Measurements from ENCODE around the gene TANGO6. TPM values are rescaled to one million over a fixed set of nuclear protein-coding genes. Genes with fewer than 3 reads are reported as not detected.

The TANGO6 gene
- total RNA-seq, 1 donor from 2014 or later, result 12.5 TPM

DNA sequence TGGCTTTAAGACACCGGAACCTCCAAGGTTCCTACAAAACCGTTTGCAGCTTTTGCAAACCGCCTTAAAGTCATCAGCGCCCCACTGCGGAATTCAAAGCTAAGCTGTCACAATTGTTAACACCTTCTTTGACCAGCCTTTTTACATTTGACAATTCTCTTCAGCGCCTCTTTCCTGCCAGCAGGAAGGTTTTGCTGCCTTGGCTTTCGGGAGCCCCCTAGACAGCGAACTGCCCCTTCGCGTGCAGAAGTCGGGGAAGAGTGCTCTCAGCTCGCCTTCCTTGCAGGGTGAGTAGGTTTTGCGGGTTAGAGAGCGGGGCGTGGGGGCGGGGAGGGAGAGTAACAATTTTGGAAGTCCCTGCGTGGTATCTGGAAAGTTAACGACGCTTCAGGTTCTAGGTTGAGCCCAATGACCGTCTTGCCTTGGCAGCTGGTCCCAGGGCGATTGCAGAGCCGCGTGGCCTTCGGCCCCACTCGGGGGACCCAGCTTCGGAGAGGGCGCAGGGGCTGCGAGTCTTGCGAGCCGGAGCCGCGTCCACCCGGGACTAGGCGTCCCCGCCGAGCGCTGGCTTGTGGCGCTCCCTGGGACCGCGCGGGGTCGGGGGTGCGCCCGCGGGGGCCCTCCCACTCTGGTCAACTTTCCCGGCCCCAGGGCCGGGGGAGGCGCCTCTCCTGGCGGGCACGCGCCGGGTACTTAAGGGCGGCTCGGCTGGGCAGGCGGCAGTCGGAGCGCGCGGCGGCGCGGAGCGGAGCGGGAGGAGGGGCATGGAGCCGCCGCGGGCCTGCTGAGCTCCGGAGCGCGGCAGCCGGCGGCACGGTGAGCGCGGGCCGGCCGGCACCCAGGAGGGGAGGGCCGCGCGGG lies 262.4 kb downstream of the TANGO6 start, which contains the start of gene HAS3:
TSS of gene HAS3 (plus strand) at position 153 of the 861 bp plus-strand sequence. CDS start 3,743 bp downstream, outside the sequence.
- H3K9ac ChIP-seq (ENCODE audit: low read depth in 1 of 3, low read length in 3 of 3), result peak within 1 kb of the TSS in 2 of 3 donors; percentile 40 to 76
- H3K27me3 ChIP-seq (ENCODE audit: control insufficient read depth in 3 of 3, insufficient read depth in 3 of 3, low read length in 3 of 3), result peaks cover 3 to 17% (median 4%) of the 10 kb centered on the region in 3 donors
- peaks cover 5 to 15% (median 13%) of the 10 kb centered on the region in 3 donors for H3K36me3 ChIP-seq (ENCODE audit: control insufficient read depth in 3 of 3, insufficient read depth in 3 of 3, low read length in 3 of 3)
- no peaks in the 10 kb centered on the region for H3K9me3 ChIP-seq (ENCODE audit: control insufficient read depth in 3 of 3, low read length in 3 of 3)
- H3K4me3 ChIP-seq (ENCODE audit: low read length in 3 of 3), result peak within 1 kb of the TSS; percentile 69 to 74 (median 70)
- peaks cover 25 to 34% (median 25%) of the 10 kb centered on the region in 3 donors for H3K4me1 ChIP-seq (ENCODE audit: control insufficient read depth in 3 of 3, insufficient read depth in 3 of 3, low read length in 3 of 3)
- H3K27ac ChIP-seq (ENCODE audit: low read depth, low read length), result no peak within 1 kb of the TSS

DNA sequence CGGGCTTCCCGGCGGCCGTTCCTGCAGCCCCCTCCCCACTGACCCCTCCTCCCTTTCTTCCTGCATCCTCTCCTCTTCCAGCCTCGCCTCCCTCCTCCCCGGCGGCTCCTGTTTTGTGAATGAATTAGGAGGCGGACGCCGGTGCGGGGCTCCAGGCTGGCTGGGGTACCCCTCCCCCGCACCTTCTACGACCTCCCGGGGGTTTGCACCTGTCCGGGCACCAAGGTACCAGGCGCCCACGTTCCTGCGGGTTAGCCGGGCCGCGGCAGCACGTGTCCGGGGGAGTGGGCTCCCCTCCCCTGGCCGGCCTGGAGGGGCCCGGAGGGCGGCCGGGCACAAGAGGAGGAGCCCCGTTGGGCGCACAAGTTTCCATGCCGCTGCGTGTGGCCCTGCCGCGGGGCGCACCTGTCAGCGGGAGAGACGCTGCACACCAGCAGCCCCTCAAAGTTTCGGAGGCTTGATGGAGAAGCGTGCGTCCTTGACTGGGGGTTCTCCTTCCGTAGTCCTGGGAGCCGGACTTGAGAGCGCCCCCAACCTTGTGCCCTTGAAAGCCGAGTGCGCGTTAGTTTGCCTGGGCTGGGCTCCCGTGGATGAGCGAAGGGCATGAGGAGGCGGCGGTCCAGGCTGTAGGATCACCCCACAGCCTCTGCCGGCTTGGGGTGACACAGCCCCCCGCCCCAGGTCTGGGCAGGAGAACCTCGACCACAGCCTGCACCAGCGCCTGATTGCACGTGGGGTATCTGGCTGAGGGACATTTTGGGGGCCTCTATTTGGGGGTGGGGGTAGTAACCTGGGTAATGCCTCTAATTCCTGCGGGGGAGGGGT lies 263.4 kb downstream of the TANGO6 start:
- H3K9ac ChIP-seq (ENCODE audit: low read depth in 1 of 3, low read length in 3 of 3), result peak overlapping the region; percentile 33 to 70 (median 38)
- no peak overlapping the region for H3K27ac ChIP-seq (ENCODE audit: low read depth, low read length)
- no peaks in the 10 kb centered on the region for H3K9me3 ChIP-seq (ENCODE audit: control insufficient read depth in 3 of 3, low read length in 3 of 3)
- peaks cover 25 to 35% (median 26%) of the 10 kb centered on the region in 3 donors for H3K4me1 ChIP-seq (ENCODE audit: control insufficient read depth in 3 of 3, insufficient read depth in 3 of 3, low read length in 3 of 3)
- H3K27me3 ChIP-seq (ENCODE audit: control insufficient read depth in 3 of 3, insufficient read depth in 3 of 3, low read length in 3 of 3), result peaks cover 3 to 17% (median 4%) of the 10 kb centered on the region in 3 donors
- peaks cover 5 to 15% (median 13%) of the 10 kb centered on the region in 3 donors for H3K36me3 ChIP-seq (ENCODE audit: control insufficient read depth in 3 of 3, insufficient read depth in 3 of 3, low read length in 3 of 3)
- peak overlapping the region; percentile 59 to 74 (median 62) for H3K4me3 ChIP-seq (ENCODE audit: low read length in 3 of 3)

DNA sequence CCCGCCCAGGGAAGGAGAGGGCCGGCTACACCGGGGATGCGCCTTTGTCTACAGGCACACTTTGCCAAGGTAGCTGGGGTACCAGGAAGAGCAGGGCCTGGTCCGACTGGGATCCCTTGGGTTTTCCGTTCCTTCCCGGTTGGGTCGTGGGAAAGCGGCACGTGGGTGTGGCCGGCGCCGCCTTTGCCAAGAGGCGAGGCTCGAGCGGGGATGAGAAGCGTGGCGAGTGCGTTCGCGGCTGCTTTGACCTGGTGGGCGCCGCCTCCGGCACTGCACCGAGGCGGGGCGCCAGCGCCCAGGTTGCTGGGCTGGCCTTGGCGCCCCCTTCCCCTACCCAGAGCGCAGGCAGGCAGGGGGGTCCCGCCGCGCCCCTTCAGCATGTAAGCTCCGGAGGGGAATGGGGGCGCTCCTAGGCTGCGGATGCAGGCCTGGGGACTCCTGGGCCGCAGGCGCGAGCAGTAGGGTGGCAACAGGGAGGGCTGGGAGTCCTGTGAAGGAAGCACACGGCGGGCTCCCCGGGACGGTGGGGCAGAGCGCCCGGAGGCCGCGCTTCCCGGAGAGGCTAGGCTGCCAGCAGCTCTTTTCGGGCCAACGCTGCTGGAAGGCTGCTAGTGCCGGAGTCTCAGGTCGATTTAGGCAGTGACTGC lies 264.1 kb downstream of the TANGO6 start:
- Histone ChIP-seq H3K27me3 (ENCODE audit: control insufficient read depth in 3 of 3, insufficient read depth in 3 of 3, low read length in 3 of 3) (peaks cover 3 to 17% (median 4%) of the 10 kb centered on the region in 3 donors), H3K9ac (ENCODE audit: low read depth in 1 of 3, low read length in 3 of 3) (peak overlapping the region in 2 of 3 donors; percentile 38 to 70), H3K4me1 (ENCODE audit: control insufficient read depth in 3 of 3, insufficient read depth in 3 of 3, low read length in 3 of 3) (peaks cover 25 to 41% (median 32%) of the 10 kb centered on the region in 3 donors), H3K9me3 (ENCODE audit: control insufficient read depth in 3 of 3, low read length in 3 of 3) (no peaks in the 10 kb centered on the region), H3K4me3 (ENCODE audit: low read length in 3 of 3) (peak overlapping the region; percentile 59 to 74 (median 62)), H3K27ac (ENCODE audit: low read depth, low read length) (no peak overlapping the region), H3K36me3 (ENCODE audit: control insufficient read depth in 3 of 3, insufficient read depth in 3 of 3, low read length in 3 of 3) (peaks cover 5 to 16% (median 15%) of the 10 kb centered on the region in 3 donors)

DNA sequence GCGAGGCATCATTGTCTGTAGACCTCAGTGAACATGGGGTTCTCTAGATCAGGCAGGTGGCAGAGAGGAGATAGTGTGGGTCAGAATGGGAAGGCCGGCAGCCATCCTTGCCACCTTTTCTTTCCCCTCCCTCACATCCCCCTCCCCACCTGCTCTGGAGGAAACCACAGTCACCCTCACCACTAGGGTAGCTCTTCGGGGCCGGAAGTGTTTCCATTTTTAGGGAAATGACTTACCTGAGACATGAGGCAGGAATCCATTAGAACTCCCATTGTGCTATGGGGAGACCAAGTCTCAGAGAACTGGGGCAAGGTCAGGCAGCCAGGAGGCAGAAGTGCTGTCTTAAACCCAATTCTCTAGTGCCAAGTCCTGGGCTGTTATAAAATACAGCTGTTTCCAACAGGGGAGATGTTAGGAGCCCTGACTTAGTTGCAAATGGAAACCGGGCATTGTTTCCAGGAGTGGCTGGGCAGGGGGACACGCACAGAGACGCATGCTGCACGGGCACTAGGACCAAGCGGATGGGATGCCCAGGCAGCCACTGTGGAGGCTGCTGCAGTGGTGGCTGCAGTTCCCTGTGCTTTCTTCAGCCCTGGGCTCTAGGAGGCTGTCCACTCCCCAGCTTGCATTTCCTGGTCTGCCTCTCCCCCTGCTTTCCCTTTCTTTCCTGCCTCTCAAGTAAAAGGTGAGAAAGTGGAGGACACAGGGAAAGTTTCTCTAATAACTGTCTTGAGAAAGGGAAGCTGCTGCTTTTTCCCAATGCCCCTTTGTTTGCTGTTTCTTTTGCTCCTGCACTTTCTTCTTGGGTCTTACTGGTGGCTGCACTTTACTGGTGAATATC lies 265.0 kb downstream of the TANGO6 start:
- no peaks in the 10 kb centered on the region for H3K9me3 ChIP-seq (ENCODE audit: control insufficient read depth in 3 of 3, low read length in 3 of 3)
- H3K27ac ChIP-seq (ENCODE audit: low read depth, low read length), result no peak overlapping the region
- peak overlapping the region; percentile 59 to 74 (median 62) for H3K4me3 ChIP-seq (ENCODE audit: low read length in 3 of 3)
- peaks cover 25 to 41% (median 37%) of the 10 kb centered on the region in 3 donors for H3K4me1 ChIP-seq (ENCODE audit: control insufficient read depth in 3 of 3, insufficient read depth in 3 of 3, low read length in 3 of 3)
- H3K36me3 ChIP-seq (ENCODE audit: control insufficient read depth in 3 of 3, insufficient read depth in 3 of 3, low read length in 3 of 3), result peaks cover 6 to 19% (median 15%) of the 10 kb centered on the region in 3 donors
- peak overlapping the region in 2 of 3 donors; percentile 20 to 70 for H3K9ac ChIP-seq (ENCODE audit: low read depth in 1 of 3, low read length in 3 of 3)
- peaks cover 3 to 17% (median 4%) of the 10 kb centered on the region in 3 donors for H3K27me3 ChIP-seq (ENCODE audit: control insufficient read depth in 3 of 3, insufficient read depth in 3 of 3, low read length in 3 of 3)

DNA sequence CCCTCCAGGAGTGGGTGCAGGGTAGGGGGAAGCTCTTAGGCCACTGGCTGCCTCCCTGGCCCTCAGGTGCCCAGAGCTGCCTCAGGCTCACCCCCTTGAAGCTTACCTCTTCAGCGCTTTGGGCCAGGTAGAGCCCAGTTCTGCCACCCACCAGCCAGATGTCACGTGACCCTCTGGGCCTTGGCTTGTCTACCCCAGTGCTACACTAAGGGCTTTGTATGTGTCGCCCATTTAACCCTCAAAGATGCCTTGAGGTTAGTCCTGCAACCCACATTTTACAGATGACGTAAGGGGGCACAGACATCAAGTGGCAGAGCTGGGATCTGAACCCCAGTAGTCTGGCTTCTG lies 265.5 kb downstream of the TANGO6 start:
- Histone ChIP-seq H3K4me1 (ENCODE audit: control insufficient read depth in 3 of 3, insufficient read depth in 3 of 3, low read length in 3 of 3) (peaks cover 25 to 41% (median 37%) of the 10 kb centered on the region in 3 donors), H3K9me3 (ENCODE audit: control insufficient read depth in 3 of 3, low read length in 3 of 3) (no peaks in the 10 kb centered on the region), H3K27me3 (ENCODE audit: control insufficient read depth in 3 of 3, insufficient read depth in 3 of 3, low read length in 3 of 3) (peaks cover 3 to 17% (median 4%) of the 10 kb centered on the region in 3 donors), H3K27ac (ENCODE audit: low read depth, low read length) (no peak overlapping the region), H3K4me3 (ENCODE audit: low read length in 3 of 3) (no peak overlapping the region), H3K36me3 (ENCODE audit: control insufficient read depth in 3 of 3, insufficient read depth in 3 of 3, low read length in 3 of 3) (peaks cover 9 to 25% (median 20%) of the 10 kb centered on the region in 3 donors), H3K9ac (ENCODE audit: low read depth in 1 of 3, low read length in 3 of 3) (no peak overlapping the region)

DNA sequence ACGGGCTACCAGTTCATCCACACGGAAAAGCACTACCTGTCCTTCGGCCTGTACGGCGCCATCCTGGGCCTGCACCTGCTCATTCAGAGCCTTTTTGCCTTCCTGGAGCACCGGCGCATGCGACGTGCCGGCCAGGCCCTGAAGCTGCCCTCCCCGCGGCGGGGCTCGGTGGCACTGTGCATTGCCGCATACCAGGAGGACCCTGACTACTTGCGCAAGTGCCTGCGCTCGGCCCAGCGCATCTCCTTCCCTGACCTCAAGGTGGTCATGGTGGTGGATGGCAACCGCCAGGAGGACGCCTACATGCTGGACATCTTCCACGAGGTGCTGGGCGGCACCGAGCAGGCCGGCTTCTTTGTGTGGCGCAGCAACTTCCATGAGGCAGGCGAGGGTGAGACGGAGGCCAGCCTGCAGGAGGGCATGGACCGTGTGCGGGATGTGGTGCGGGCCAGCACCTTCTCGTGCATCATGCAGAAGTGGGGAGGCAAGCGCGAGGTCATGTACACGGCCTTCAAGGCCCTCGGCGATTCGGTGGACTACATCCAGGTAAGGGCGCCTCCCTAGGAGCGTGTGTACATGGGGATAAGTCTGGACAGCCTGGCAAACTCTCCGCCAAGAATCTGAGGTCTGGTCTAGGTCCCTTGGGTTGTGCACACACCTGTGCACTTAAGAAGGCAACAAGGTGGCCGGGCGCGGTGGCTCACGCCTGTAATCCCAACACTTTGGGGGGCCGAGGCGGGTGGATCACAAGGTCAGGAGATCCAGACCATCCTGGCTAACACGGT lies 266.3 kb downstream of the TANGO6 start:
- Histone ChIP-seq H3K36me3 (ENCODE audit: control insufficient read depth in 3 of 3, insufficient read depth in 3 of 3, low read length in 3 of 3) (peaks cover 15 to 33% (median 27%) of the 10 kb centered on the region in 3 donors), H3K9ac (ENCODE audit: low read depth in 1 of 3, low read length in 3 of 3) (no peak overlapping the region), H3K27me3 (ENCODE audit: control insufficient read depth in 3 of 3, insufficient read depth in 3 of 3, low read length in 3 of 3) (peaks cover 3 to 17% (median 4%) of the 10 kb centered on the region in 3 donors), H3K9me3 (ENCODE audit: control insufficient read depth in 3 of 3, low read length in 3 of 3) (no peaks in the 10 kb centered on the region), H3K4me3 (ENCODE audit: low read length in 3 of 3) (no peak overlapping the region), H3K4me1 (ENCODE audit: control insufficient read depth in 3 of 3, insufficient read depth in 3 of 3, low read length in 3 of 3) (peaks cover 25 to 41% (median 39%) of the 10 kb centered on the region in 3 donors), H3K27ac (ENCODE audit: low read depth, low read length) (no peak overlapping the region)

DNA sequence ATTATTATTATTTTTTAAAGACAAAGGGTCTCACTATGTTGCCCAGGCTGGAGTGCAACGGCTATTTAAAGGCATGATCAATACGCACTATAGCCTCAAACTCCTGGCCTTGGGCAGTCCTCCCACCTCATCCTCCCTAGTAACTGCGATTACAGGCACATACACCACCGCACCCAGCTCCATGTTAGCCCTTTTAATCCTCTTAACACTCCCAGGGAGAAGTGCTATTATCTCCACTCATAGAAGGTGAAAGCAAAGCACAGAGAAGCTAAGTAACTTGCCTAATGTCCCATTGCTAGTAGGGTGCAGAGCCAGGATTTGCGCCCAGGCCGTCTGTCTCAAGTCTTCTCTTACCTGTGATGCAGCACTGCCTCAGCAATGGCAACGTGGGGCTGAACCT lies 267.1 kb downstream of the TANGO6 start:
- Histone ChIP-seq H3K4me3 (ENCODE audit: low read length in 3 of 3) (no peak overlapping the region), H3K36me3 (ENCODE audit: control insufficient read depth in 3 of 3, insufficient read depth in 3 of 3, low read length in 3 of 3) (peaks cover 17 to 41% (median 35%) of the 10 kb centered on the region in 3 donors), H3K27me3 (ENCODE audit: control insufficient read depth in 3 of 3, insufficient read depth in 3 of 3, low read length in 3 of 3) (peaks cover 3 to 17% (median 4%) of the 10 kb centered on the region in 3 donors), H3K9ac (ENCODE audit: low read depth in 1 of 3, low read length in 3 of 3) (no peak overlapping the region), H3K27ac (ENCODE audit: low read depth, low read length) (no peak overlapping the region), H3K4me1 (ENCODE audit: control insufficient read depth in 3 of 3, insufficient read depth in 3 of 3, low read length in 3 of 3) (peaks cover 23 to 39% (median 39%) of the 10 kb centered on the region in 3 donors), H3K9me3 (ENCODE audit: control insufficient read depth in 3 of 3, low read length in 3 of 3) (no peaks in the 10 kb centered on the region)

DNA sequence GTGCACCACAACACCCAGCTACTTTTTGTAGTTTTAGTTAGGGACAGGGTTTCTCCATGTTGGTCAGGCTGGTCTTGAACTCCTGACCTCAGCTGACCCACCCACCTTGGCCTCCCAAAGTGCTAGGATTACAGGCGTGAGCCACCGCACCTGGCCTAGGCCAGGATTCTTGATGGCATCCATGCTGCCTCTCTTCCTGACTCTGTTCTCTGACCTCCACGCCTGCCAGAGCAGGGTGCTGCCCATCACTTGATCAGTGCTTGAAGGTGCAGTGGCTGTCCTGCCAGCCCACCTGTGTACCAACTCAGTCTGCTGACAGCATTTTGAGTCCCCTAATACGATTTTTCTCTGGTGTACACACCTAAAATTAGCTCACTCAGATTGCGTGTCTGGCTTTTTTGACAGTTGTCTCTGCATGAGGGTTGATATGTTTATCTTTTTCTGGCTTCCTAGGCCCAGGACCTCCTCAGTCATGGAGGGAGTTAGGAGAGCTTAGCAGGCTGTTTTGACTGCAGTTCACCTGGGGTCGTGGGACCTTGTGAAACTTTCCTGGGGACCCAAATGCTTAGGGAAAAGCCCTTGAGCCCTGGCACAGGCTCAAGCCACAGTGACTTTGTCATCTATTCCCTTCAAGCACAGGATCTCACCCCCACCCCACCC lies 268.0 kb downstream of the TANGO6 start:
- H3K9me3 ChIP-seq (ENCODE audit: control insufficient read depth in 3 of 3, low read length in 3 of 3), result no peaks in the 10 kb centered on the region
- peaks cover 27 to 36% (median 35%) of the 10 kb centered on the region in 3 donors for H3K4me1 ChIP-seq (ENCODE audit: control insufficient read depth in 3 of 3, insufficient read depth in 3 of 3, low read length in 3 of 3)
- H3K27ac ChIP-seq (ENCODE audit: low read depth, low read length), result no peak overlapping the region
- H3K27me3 ChIP-seq (ENCODE audit: control insufficient read depth in 3 of 3, insufficient read depth in 3 of 3, low read length in 3 of 3), result peaks cover 3 to 17% (median 4%) of the 10 kb centered on the region in 3 donors
- H3K9ac ChIP-seq (ENCODE audit: low read depth in 1 of 3, low read length in 3 of 3), result no peak overlapping the region
- no peak overlapping the region for H3K4me3 ChIP-seq (ENCODE audit: low read length in 3 of 3)
- H3K36me3 ChIP-seq (ENCODE audit: control insufficient read depth in 3 of 3, insufficient read depth in 3 of 3, low read length in 3 of 3), result peaks cover 22 to 42% (median 39%) of the 10 kb centered on the region in 3 donors
